Type B pancreatic cell (in vitro differentiated cells): ENCODE results near the gene CKMT2. TPM values are rescaled to one million over a fixed set of nuclear protein-coding genes. Genes with fewer than 3 reads are reported as not detected.

Source experiments
- DNase-seq: peaks from one replicate; pipeline ENCODE4 v3.0.0; 2021; ENCODE audit warnings: mixed read lengths; ENCODE audit not compliant: unreplicated experiment; ENCODE audit errors: extremely low spot score
- H3K27ac Mint-ChIP-seq: 2 replicates; pipeline ENCODE4 v1.8.0; 2021; ENCODE audit warnings: mild to moderate bottlenecking, mixed read lengths
- H3K27me3 Mint-ChIP-seq: 2 replicates; pipeline ENCODE4 v1.8.0; 2021; ENCODE audit warnings: mixed read lengths
- H3K36me3 Mint-ChIP-seq: 2 replicates; pipeline ENCODE4 v1.8.0; 2021; ENCODE audit warnings: mixed read lengths
- H3K4me1 Mint-ChIP-seq: one replicate; pipeline ENCODE4 v1.8.0; 2021; ENCODE audit warnings: mixed read lengths; ENCODE audit not compliant: unreplicated experiment
- H3K4me3 Mint-ChIP-seq: 2 replicates; pipeline ENCODE4 v1.8.0; 2021; ENCODE audit warnings: mild to moderate bottlenecking, mixed read lengths
- H3K9me3 Mint-ChIP-seq: 2 replicates; pipeline ENCODE4 v1.8.0; 2021; ENCODE audit warnings: mixed read lengths
- CTCF ChIP-seq: fragments of 200-600 bp; sonication (generic); conservative IDR thresholded peaks from 2 replicates; pipeline ENCODE4 v1.5.0; 2021; ENCODE audit warnings: antibody characterized with exemption, mild to moderate bottlenecking
- total RNA-seq: library from RNA; stranded (reverse); gene quantifications from 2 replicates; pipeline ENCODE4 v1.2.1, GENCODE V29; 2021; ENCODE audit warnings: low replicate concordance

The CKMT2 gene
- total RNA-seq, 1 donor from 2014 or later: 10.4 TPM

GRCh38 chr5:81249240-81249639 is 16.1 kb downstream of the CKMT2 start:
- Mint-ChIP-seq H3K4me3 (no peak overlapping the region), H3K9me3 (no peaks in the 10 kb centered on the region), H3K4me1 (peaks cover 7% of the 10 kb centered on the region), H3K36me3 (peaks cover 17% of the 10 kb centered on the region), H3K27me3 (no peaks in the 10 kb centered on the region), H3K27ac (no peak overlapping the region)
- DNase-seq: no peak
- no peak for TF ChIP-seq CTCF

- H3K27me3 Mint-ChIP-seq: no peaks in the 10 kb centered on the region
- H3K4me3 Mint-ChIP-seq: no peak overlapping the region
- no peak for DNase-seq
- no peak for TF ChIP-seq CTCF
- H3K27ac Mint-ChIP-seq: no peak overlapping the region
- peaks cover 17% of the 10 kb centered on the region for H3K36me3 Mint-ChIP-seq
- H3K9me3 Mint-ChIP-seq: no peaks in the 10 kb centered on the region
- H3K4me1 Mint-ChIP-seq: peaks cover 7% of the 10 kb centered on the region
These were observed 16.9 kb downstream of the CKMT2 start for GRCh38 chr5:81250004-81250403.

- peaks cover 22% of the 10 kb centered on the region for H3K36me3 Mint-ChIP-seq
- H3K9me3 Mint-ChIP-seq: no peaks in the 10 kb centered on the region
- peaks cover 6% of the 10 kb centered on the region for H3K4me1 Mint-ChIP-seq
- TF ChIP-seq CTCF: no peak
- no peak overlapping the region for H3K4me3 Mint-ChIP-seq
- H3K27ac Mint-ChIP-seq: no peak overlapping the region
- no peaks in the 10 kb centered on the region for H3K27me3 Mint-ChIP-seq
- DNase-seq: no peak
These were observed 18.8 kb downstream of the CKMT2 start for GRCh38 chr5:81251922-81252321.

- TF ChIP-seq CTCF: no peak
- no peaks in the 10 kb centered on the region for H3K27me3 Mint-ChIP-seq
- DNase-seq: no peak
- H3K4me3 Mint-ChIP-seq: no peak overlapping the region
- peaks cover 22% of the 10 kb centered on the region for H3K36me3 Mint-ChIP-seq
- H3K4me1 Mint-ChIP-seq: no peaks in the 10 kb centered on the region
- no peaks in the 10 kb centered on the region for H3K9me3 Mint-ChIP-seq
- no peak overlapping the region for H3K27ac Mint-ChIP-seq
These were observed 19.8 kb downstream of the CKMT2 start for GRCh38 chr5:81252904-81253303.

- DNase-seq: no peak
- Mint-ChIP-seq H3K27me3 (no peaks in the 10 kb centered on the region), H3K27ac (no peak overlapping the region), H3K4me1 (no peaks in the 10 kb centered on the region), H3K9me3 (no peaks in the 10 kb centered on the region), H3K36me3 (peaks cover 22% of the 10 kb centered on the region), H3K4me3 (no peak overlapping the region)
- TF ChIP-seq CTCF: no peak
These were observed 20.8 kb downstream of the CKMT2 start for GRCh38 chr5:81253875-81254274.
